CD4-positive, alpha-beta memory T cell (primary cell): ENCODE data around the gene HOXC9. TPM values are rescaled to one million over a fixed set of nuclear protein-coding genes. Genes with fewer than 3 reads are reported as not detected.

Experiments
- CTCF ChIA-PET: fragments of 350-600 bp; sonication (Branson Sonifier 250); formaldehyde crosslinking; loops from one replicate; lab custom pipeline; 2021; ENCODE audit warnings: inconsistent platforms; ENCODE audit not compliant: partially characterized antibody; lab: Charles Lee
- POLR2A ChIA-PET: fragments of 350-600 bp; sonication (Branson Sonifier 250); formaldehyde crosslinking; loops from one replicate; lab custom pipeline; 2021; ENCODE audit not compliant: partially characterized antibody; lab: Charles Lee
- DNase-seq, 5 donors: peaks; one replicate each; pipeline versions ENCODE4 v3.0.0 to v3.0.0-alpha.2; 2020 to 2022; ENCODE audit warnings: mixed read lengths in 1 of 5
- H3K27ac ChIP-seq: one replicate; pipeline ENCODE4 v1.7.0; 2013; ENCODE audit warnings: low read depth, low read length
- H3K27me3 ChIP-seq: 2 replicates; pipeline ENCODE4 v1.7.0; 2013; ENCODE audit warnings: mild to moderate bottlenecking, low read length, moderate library complexity; ENCODE audit not compliant: insufficient read depth
- H3K36me3 ChIP-seq: 2 replicates; pipeline ENCODE4 v1.7.0; 2013; ENCODE audit warnings: mild to moderate bottlenecking, low read length, moderate library complexity; ENCODE audit not compliant: insufficient read depth
- H3K4me1 ChIP-seq: 2 replicates; pipeline ENCODE4 v1.7.0; 2013; ENCODE audit warnings: mild to moderate bottlenecking, low read length, moderate library complexity; ENCODE audit not compliant: insufficient read depth
- H3K4me3 ChIP-seq, 2 donors: one replicate each; pipeline ENCODE4 v1.7.0; 2013; ENCODE audit warnings: low read length in 2 of 2, mild to moderate bottlenecking in 1 of 2
- H3K9me3 ChIP-seq, 2 donors: one replicate each; pipeline ENCODE4 v1.7.0; 2013; ENCODE audit warnings: low read length in 2 of 2, control low read depth in 1 of 2; ENCODE audit not compliant: control insufficient read depth in 1 of 2
- H3K27ac Mint-ChIP-seq, 7 donors: one replicate each; pipeline ENCODE4 v1.8.0; 2020 to 2021; ENCODE audit warnings: mixed read lengths in 7 of 7, mild to moderate bottlenecking in 6 of 7, inconsistent platforms in 3 of 7, moderate library complexity in 3 of 7
- H3K27me3 Mint-ChIP-seq, 2 donors: one replicate each; pipeline ENCODE4 v1.8.0; 2020 to 2021; ENCODE audit warnings: mixed read lengths in 2 of 2
- H3K36me3 Mint-ChIP-seq, 2 donors: one replicate each; pipeline ENCODE4 v1.8.0; 2020 to 2021; ENCODE audit warnings: mixed read lengths in 2 of 2, inconsistent platforms in 1 of 2, mild to moderate bottlenecking in 1 of 2
- H3K4me1 Mint-ChIP-seq, 4 donors: one replicate each; pipeline ENCODE4 v1.8.0; 2020 to 2021; ENCODE audit warnings: mixed read lengths in 4 of 4, mild to moderate bottlenecking in 1 of 4
- H3K4me3 Mint-ChIP-seq, 8 donors: one replicate each; pipeline ENCODE4 v1.8.0; 2020 to 2021; ENCODE audit warnings: mixed read lengths in 8 of 8, mild to moderate bottlenecking in 7 of 8, moderate library complexity in 6 of 8, inconsistent platforms in 3 of 8
- H3K9me3 Mint-ChIP-seq, 8 donors: one replicate each; pipeline ENCODE4 v1.8.0; 2020 to 2021; ENCODE audit warnings: mixed read lengths in 8 of 8, mild to moderate bottlenecking in 5 of 8, inconsistent platforms in 3 of 8, moderate library complexity in 1 of 8
- intact Hi-C: fragments of 100-400 bp; cut with micrococcal nuclease; formaldehyde crosslinking; loops from one replicate; pipeline ENCODE4 v1.15.1; 2023
- polyA plus RNA-seq, 2 donors: library from polyadenylated mRNA; unstranded; fragments of 300-500 nt; fragmentation: Illumina TruSeq; gene quantifications; one replicate each; pipeline ENCODE4 v1.2.3, GENCODE V29; 2021
- total RNA-seq, 2 experiments: library from RNA; stranded (reverse); gene quantifications; one replicate each; pipeline ENCODE4 v1.2.3, GENCODE V29; 2021

HOXC9 gene
- total and polyA plus RNA-seq, 4 experiments from 2014 or later, result not detected

DNA sequence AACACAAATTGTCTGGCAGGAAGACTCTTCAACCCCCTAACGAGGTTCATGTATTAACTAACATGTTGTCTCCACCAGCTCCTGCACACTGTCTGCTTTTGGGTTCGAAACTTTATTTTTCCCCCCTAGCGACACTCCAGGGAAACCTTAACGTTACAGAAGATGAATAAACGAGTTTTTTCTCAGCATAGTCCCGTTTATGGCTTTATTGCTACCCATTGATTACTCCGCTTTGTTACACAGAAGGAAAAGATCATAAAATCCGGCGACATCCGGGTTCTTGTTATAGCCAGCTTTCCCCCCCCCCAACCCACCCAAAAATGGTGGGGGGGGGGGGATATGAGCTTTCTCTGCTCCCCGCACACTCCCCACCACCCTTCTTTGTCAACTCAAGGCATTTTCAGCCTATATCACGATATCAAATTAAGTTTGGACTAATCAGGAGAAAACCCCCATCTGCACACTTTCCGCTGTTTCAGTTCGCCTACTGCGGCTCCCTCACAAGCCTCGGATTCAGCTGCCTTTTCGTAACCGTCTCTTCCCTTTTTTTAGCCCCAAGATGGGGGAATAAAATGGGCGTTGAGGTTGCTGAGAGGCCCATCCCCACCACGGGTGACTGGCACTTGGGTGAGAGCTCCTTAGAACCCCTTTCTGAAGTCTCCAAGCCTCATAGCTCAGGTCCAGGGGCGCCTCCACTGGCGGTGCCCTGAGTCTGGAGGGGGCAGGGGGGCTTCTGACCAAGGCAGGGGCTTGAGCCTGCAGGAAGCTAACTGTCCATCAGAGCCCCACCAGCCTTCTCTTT, 26.9 kb downstream of the HOXC9 start:
- Mint-ChIP-seq H3K4me3 (peak overlapping the region in 3 of 8 donors; percentile 25 to 34 (median 25)), H3K27ac (peak overlapping the region in 1 of 7 donors; percentile 33), H3K27me3 (peaks cover 61 to 71% of the 10 kb centered on the region in 2 donors), H3K4me1 (peaks cover 7 to 28% (median 14%) of the 10 kb centered on the region in 4 donors), H3K36me3 (no peaks in the 10 kb centered on the region), H3K9me3 (peaks cover 0 to 5% (median 0%) of the 10 kb centered on the region in 8 donors)
- Histone ChIP-seq H3K4me3 (no peak overlapping the region), H3K27ac (no peak overlapping the region), H3K4me1 (no peaks in the 10 kb centered on the region), H3K9me3 (no peaks in the 10 kb centered on the region), H3K27me3 (peaks cover 69% of the 10 kb centered on the region), H3K36me3 (no peaks in the 10 kb centered on the region)
- intact Hi-C loops, result loop anchor here (2.0 kb wide), 1 partner anchor 20 kb away; no protein-coding TSS in a partner anchor
- ChIA-PET POLR2A (interaction anchor here (1.2 kb wide), 1 partner anchor 9 kb away, joined by 3 read pairs; no protein-coding TSS in a partner anchor), CTCF (interaction anchor here (0.9 to 1.3 kb wide), 2 partner anchors 27 to 174 kb away, joined by 3 read pairs; partner anchors contain the start of gene HOXC9)
- no peak for DNase-seq

DNA sequence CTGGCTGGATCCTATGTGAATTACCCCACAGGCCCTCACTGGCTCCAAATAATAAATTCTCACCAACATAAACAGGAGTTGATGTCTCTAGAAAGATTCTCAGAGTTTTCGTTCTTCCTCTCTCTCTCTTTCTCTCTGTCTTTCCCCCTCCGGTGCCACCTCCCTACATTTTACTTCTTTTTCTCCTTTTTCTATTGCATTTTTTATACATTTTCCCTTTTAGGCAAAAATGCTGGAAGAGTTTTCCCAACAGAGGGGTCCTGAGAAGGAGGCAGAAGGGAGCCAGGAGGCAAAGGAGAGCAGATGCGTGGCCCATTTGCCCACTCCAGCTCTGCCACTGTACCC, 27.5 kb downstream of the HOXC9 start:
- DNase-seq, result no peak
- Mint-ChIP-seq H3K27me3 (peaks cover 60 to 70% of the 10 kb centered on the region in 2 donors), H3K27ac (peak overlapping the region in 1 of 7 donors; percentile 33), H3K36me3 (no peaks in the 10 kb centered on the region), H3K9me3 (peaks cover 0 to 10% (median 0%) of the 10 kb centered on the region in 8 donors), H3K4me3 (no peak overlapping the region), H3K4me1 (peaks cover 7 to 27% (median 14%) of the 10 kb centered on the region in 4 donors)
- peaks cover 71% of the 10 kb centered on the region for H3K27me3 ChIP-seq
- intact Hi-C loops, result loop anchor here (2.0 kb wide), 1 partner anchor 21 kb away; no protein-coding TSS in a partner anchor
- no peaks in the 10 kb centered on the region for H3K9me3 ChIP-seq
- H3K36me3 ChIP-seq, result no peaks in the 10 kb centered on the region
- no peak overlapping the region for H3K27ac ChIP-seq
- H3K4me1 ChIP-seq, result no peaks in the 10 kb centered on the region
- H3K4me3 ChIP-seq, result no peak overlapping the region
- CTCF ChIA-PET, result interaction anchor here (0.9 kb wide), 1 partner anchor 174 kb away, joined by 3 read pairs; no protein-coding TSS in a partner anchor
- POLR2A ChIA-PET, result interaction anchor here (1.2 kb wide), 1 partner anchor 10 kb away, joined by 3 read pairs; no protein-coding TSS in a partner anchor

DNA sequence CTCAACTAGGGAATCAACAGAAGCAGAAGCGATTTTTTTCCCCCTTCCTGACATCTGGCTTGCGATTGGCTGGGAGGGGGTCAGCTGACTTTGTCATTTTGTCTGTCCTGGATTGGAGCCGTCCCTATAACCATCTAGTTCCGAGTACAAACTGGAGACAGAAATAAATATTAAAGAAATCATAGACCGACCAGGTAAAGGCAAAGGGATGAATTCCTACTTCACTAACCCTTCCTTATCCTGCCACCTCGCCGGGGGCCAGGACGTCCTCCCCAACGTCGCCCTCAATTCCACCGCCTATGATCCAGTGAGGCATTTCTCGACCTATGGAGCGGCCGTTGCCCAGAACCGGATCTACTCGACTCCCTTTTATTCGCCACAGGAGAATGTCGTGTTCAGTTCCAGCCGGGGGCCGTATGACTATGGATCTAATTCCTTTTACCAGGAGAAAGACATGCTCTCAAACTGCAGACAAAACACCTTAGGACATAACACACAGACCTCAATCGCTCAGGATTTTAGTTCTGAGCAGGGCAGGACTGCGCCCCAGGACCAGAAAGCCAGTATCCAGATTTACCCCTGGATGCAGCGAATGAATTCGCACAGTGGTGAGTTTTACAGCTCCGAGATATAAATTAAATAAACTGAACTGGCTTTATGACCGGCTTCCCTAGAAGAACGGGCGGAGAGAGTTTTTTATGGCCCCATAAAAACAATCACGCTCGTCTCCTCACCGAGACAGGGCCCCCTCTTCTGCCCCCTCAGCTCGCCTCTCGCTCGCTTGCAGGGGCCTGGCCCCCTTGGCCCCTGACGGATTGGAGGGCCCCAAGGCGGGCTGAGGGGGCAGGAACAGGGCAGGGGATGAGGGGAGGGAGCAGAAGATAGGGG, 28.6 kb downstream of the HOXC9 start, which contains the start of gene HOXC6:
TSS of gene HOXC6 (plus strand) at position 127 of the 888 bp plus-strand sequence. CDS start at position 209, 82 bp downstream.
- Histone ChIP-seq H3K9me3 (no peaks in the 10 kb centered on the region), H3K4me1 (peaks cover 3% of the 10 kb centered on the region), H3K4me3 (no peak within 1 kb of the TSS), H3K36me3 (no peaks in the 10 kb centered on the region), H3K27ac (no peak within 1 kb of the TSS), H3K27me3 (peaks cover 83% of the 10 kb centered on the region)
- Mint-ChIP-seq H3K36me3 (peaks cover 0 to 3% of the 10 kb centered on the region in 2 donors), H3K4me3 (no peak within 1 kb of the TSS), H3K27me3 (peaks cover 59 to 70% of the 10 kb centered on the region in 2 donors), H3K9me3 (peaks cover 0 to 16% (median 5%) of the 10 kb centered on the region in 8 donors), H3K4me1 (peaks cover 8 to 30% (median 17%) of the 10 kb centered on the region in 4 donors), H3K27ac (peak within 1 kb of the TSS in 2 of 7 donors; percentile 20 to 34)
- CTCF ChIA-PET, result no interaction called here
- intact Hi-C loops, result no loop called here
- DNase-seq, result no peak
- POLR2A ChIA-PET, result interaction anchor here (1.3 kb wide), 1 partner anchor 28 kb away, joined by 3 read pairs; the partner anchor contains the start of gene HOXC9

DNA sequence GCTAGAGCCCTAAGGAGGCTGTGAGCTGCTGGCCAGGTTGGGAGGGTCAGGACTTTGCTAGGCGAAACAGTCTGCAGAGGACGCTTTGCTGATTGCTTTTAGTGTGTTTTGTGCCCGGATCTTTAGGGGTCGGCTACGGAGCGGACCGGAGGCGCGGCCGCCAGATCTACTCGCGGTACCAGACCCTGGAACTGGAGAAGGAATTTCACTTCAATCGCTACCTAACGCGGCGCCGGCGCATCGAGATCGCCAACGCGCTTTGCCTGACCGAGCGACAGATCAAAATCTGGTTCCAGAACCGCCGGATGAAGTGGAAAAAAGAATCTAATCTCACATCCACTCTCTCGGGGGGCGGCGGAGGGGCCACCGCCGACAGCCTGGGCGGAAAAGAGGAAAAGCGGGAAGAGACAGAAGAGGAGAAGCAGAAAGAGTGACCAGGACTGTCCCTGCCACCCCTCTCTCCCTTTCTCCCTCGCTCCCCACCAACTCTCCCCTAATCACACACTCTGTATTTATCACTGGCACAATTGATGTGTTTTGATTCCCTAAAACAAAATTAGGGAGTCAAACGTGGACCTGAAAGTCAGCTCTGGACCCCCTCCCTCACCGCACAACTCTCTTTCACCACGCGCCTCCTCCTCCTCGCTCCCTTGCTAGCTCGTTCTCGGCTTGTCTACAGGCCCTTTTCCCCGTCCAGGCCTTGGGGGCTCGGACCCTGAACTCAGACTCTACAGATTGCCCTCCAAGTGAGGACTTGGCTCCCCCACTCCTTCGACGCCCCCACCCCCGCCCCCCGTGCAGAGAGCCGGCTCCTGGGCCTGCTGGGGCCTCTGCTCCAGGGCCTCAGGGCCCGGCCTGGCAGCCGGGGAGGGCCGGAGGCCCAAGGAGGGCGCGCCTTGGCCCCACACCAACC, 29.8 kb downstream of the HOXC9 start:
- H3K36me3 ChIP-seq, result no peaks in the 10 kb centered on the region
- Mint-ChIP-seq H3K27ac (peak overlapping the region in 1 of 7 donors; percentile 38), H3K4me3 (peak overlapping the region in 2 of 8 donors; percentile 35 to 42), H3K4me1 (peaks cover 10 to 36% (median 22%) of the 10 kb centered on the region in 4 donors), H3K36me3 (peaks cover 0 to 3% of the 10 kb centered on the region in 2 donors), H3K9me3 (peaks cover 0 to 19% (median 5%) of the 10 kb centered on the region in 8 donors), H3K27me3 (peaks cover 58 to 67% of the 10 kb centered on the region in 2 donors)
- ChIA-PET POLR2A (interaction anchor here (1.3 kb wide), 1 partner anchor 29 kb away, joined by 3 read pairs; the partner anchor contains the start of gene HOXC9), CTCF (interaction anchor here (1.8 kb wide), 1 partner anchor 12 kb away, joined by 4 read pairs; no protein-coding TSS in a partner anchor)
- no peaks in the 10 kb centered on the region for H3K9me3 ChIP-seq
- no peak overlapping the region for H3K27ac ChIP-seq
- peaks cover 84% of the 10 kb centered on the region for H3K27me3 ChIP-seq
- DNase-seq, result no peak
- H3K4me1 ChIP-seq, result peaks cover 13% of the 10 kb centered on the region
- intact Hi-C loops, result no loop called here
- no peak overlapping the region for H3K4me3 ChIP-seq

DNA sequence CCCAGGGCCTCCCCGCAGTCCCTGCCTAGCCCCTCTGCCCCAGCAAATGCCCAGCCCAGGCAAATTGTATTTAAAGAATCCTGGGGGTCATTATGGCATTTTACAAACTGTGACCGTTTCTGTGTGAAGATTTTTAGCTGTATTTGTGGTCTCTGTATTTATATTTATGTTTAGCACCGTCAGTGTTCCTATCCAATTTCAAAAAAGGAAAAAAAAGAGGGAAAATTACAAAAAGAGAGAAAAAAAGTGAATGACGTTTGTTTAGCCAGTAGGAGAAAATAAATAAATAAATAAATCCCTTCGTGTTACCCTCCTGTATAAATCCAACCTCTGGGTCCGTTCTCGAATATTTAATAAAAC, 30.5 kb downstream of the HOXC9 start:
- CTCF ChIA-PET, result interaction anchor here (0.9 to 2.6 kb wide), 3 partner anchors 13 to 177 kb away, joined by 3 to 15 read pairs (median 4); no protein-coding TSS in a partner anchor
- Histone ChIP-seq H3K4me3 (no peak overlapping the region), H3K4me1 (peaks cover 13% of the 10 kb centered on the region), H3K36me3 (no peaks in the 10 kb centered on the region), H3K27me3 (peaks cover 88% of the 10 kb centered on the region), H3K9me3 (no peaks in the 10 kb centered on the region), H3K27ac (no peak overlapping the region)
- peaks cover 13 to 40% (median 23%) of the 10 kb centered on the region in 4 donors for H3K4me1 Mint-ChIP-seq
- DNase-seq, result no peak
- H3K9me3 Mint-ChIP-seq, result peaks cover 0 to 19% (median 7%) of the 10 kb centered on the region in 8 donors
- peaks cover 61 to 72% of the 10 kb centered on the region in 2 donors for H3K27me3 Mint-ChIP-seq
- H3K36me3 Mint-ChIP-seq, result peaks cover 0 to 3% of the 10 kb centered on the region in 2 donors
- intact Hi-C loops, result no loop called here
- no peak overlapping the region for H3K27ac Mint-ChIP-seq
- peak overlapping the region in 3 of 8 donors; percentile 15 to 22 (median 15) for H3K4me3 Mint-ChIP-seq
- POLR2A ChIA-PET, result interaction anchor here (0.7 kb wide), 1 partner anchor 31 kb away, joined by 3 read pairs; no protein-coding TSS in a partner anchor
